ENCODE measurements around the gene TEK.
"Not testable (repeated sequence)": the region's sequence is repeated elsewhere in the genome, so short reads cannot be mapped to it uniquely, and the experiment has no call there.

Gene TEK

DNA sequence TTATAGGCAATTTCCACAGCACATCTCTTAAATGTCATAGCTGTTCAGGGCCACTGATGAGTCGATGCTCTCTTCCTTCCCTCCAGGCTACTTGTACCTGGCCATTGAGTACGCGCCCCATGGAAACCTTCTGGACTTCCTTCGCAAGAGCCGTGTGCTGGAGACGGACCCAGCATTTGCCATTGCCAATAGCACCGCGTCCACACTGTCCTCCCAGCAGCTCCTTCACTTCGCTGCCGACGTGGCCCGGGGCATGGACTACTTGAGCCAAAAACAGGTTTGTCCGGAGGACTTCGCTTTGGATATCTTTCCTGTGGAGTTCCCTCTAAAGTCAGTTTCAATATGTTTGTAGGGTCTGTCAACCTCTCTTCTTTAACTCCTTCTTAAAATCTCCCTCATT lies 103.6 kb downstream of the TEK start:
- no peak for DNase-seq (ENCODE audit: low read depth in 3 of 3)

GRCh38 chr9:27227192-27227591 lies 118.2 kb downstream of the TEK start:
- no peak for DNase-seq (ENCODE audit: low read depth in 3 of 3)

GRCh38 chr9:27239648-27240047 lies 130.6 kb downstream of the TEK start:
- DNase-seq (ENCODE audit: low read depth in 3 of 3), result not testable (repeated sequence)

DNA sequence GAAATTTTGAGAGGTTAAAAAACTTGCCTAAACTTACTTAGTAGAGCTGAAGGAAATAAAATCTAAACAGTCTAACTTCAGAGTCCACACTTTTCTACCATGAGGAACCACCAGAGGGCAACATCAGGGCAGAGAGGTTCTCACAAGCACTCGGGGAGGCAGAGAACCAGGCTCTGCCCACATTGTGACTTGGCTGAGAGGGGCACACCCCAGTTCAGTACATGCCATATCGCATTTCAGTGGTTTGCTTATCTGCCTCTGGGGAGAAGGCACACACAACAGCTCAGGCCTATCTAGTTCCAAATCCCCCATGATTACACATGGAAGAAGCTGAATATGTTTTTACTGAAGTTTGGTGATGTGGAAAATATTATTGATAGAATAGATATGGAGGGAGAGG lies 138.7 kb downstream of the TEK start:
- DNase-seq (ENCODE audit: low read depth in 3 of 3), result peak in 1 of 3 experiments; percentile 1

DNA sequence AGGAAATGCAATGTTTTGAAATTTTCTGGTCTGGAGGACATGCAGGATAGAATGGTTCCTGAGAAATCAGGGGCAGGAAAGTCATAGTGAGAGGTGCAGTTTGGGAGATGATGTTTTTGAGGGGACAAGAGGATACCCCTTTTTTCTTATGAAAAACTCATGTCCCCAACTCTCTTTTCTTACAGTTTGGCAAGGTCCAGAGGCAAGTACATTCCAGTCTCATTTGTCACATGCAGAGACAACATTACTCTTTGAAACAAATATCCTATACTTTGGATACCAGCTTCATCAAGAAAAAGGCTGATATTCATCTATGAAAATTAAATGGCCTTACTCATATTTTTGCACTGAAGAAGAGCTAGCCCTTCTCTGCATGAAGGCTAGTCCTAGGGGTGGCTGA lies 139.7 kb downstream of the TEK start:
- DNase-seq (ENCODE audit: low read depth in 3 of 3), result no peak

DNA sequence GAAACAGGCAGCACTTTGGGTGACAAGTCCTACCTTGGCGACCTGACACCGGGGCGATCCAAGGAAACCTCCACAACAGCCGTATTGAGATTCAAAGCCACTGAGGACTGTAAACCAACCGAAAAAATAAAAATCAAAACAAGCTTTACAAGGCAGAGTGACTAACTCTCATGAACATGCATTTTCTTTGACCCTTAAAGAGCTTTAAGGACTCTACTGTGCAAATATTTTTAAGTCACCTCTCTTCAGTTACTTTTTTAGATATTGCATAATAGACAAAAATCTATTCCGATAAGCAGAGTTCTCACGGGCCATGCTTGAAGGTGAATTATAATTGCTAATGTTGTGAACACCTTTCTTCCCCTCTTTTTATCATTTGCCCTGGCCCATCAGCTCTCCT lies 149.6 kb downstream of the TEK start:
- DNase-seq (ENCODE audit: low read depth in 3 of 3), result no peak

GRCh38 chr9:27260789-27261516 lies 151.9 kb downstream of the TEK start:
- DNase-seq (ENCODE audit: low read depth in 3 of 3), result no peak

GRCh38 chr9:27261517-27262211 lies 152.6 kb downstream of the TEK start:
- DNase-seq (ENCODE audit: low read depth in 3 of 3), result no peak

DNA sequence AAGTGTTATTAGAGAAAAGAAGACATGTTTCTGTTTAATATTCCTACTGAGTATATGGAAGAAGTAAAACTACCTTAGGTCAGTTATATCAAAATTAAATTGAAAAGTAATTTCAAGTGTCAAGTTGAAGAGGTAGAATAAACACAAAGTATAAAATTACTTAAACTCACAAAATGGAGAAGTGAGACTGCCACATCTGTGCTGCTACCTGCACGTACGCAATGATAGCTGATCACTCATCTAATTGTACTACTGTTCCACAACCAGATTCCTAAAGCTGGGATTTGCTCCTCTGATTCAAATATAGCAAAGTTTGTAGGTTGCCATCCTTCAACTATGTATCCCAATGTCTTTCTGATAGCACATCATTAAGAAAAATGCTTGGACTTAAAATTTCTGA lies 163.1 kb downstream of the TEK start:
- no peak for DNase-seq (ENCODE audit: low read depth in 3 of 3)

DNA sequence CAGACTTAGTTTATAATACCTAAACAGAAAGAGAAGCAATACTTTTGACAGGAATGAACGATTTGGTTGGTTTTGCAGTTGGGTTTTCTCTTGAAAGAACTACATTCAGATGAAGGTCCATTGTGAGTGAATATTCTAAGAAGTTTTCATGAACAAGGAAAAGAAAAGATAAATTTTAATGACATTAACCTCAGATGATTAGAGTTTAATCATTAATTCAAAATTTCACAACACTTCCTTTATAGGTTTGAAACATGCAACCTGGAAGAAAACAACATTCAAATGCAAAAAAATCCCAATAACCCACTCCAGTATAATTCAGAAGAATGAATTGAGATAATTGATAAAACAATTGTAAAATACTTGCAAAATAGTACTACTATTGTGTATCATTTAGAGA lies 164.2 kb downstream of the TEK start:
- DNase-seq (ENCODE audit: low read depth in 3 of 3), result no peak

- peak in 1 of 3 experiments; percentile 2 for DNase-seq (ENCODE audit: low read depth in 3 of 3)
Observed at GRCh38 chr9:27276193-27277030, 167.4 kb downstream of the TEK start.

GRCh38 chr9:27278374-27278773 lies 169.3 kb downstream of the TEK start:
- DNase-seq (ENCODE audit: low read depth in 3 of 3), result no peak

DNA sequence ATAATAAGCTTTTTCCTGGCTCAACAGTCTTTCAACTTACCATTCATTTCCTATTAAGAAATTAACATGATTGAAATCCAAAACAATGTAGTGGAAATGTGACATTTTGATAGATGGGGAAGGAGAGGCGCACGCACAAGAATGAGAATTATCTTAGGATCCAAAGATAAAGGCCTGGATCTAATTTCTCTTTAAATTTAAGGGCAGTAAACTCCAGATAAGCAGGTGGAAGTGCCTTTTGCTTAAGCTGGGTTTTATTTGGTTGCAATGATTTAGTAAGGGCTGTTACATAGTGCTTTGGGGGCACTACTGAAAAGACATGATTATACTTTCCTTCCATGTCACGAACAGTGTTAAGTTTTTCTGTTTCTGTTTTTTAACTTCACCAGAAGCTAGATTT lies 170.6 kb downstream of the TEK start:
- no peak for DNase-seq (ENCODE audit: low read depth in 3 of 3)

Measured in stimulated activated CD4-positive, alpha-beta T cell treated with anti-CD3 and anti-CD28 coated beads, TNF-alpha, amount 100 ng/mL, for 24 hours (primary cell).